Measurements from ENCODE around the gene TEDC1. TPM values are rescaled to one million over a fixed set of nuclear protein-coding genes. Genes with fewer than 3 reads are reported as not detected.

Gene TEDC1
- total and polyA plus RNA-seq, 7 donors: 0.95 to 5.2 (median 1.9) TPM

- Histone ChIP-seq H3K27me3 (ENCODE audit: insufficient read depth in 3 of 3, low read length in 2 of 3) (peaks cover 0 to 8% (median 0%) of the 10 kb centered on the region in 3 donors), H3K4me3 (peak overlapping the region; percentile 52), H3K27ac (peak overlapping the region; percentile 83), H3K36me3 (ENCODE audit: insufficient read depth in 1 of 2, low read depth in 1 of 2) (no peaks in the 10 kb centered on the region), H3K4me1 (peaks cover 38% of the 10 kb centered on the region), H3K9me3 (no peaks in the 10 kb centered on the region)
- 2 to 3% (median 2%) methylated on average over 33 to 35 of the region's 35 CpGs for WGBS, 3 donors
- DNase-seq (peak; percentile 90 to 92), ATAC-seq (peak; percentile 80 to 87 (median 82))
- intact Hi-C loops (cut with DNase I): no loop called here
- TF ChIP-seq CTCF (IDR thresholded peaks at IDR 0.05): peak; percentile 99
These were observed 9.9 kb upstream of the TEDC1 start for GRCh38 chr14:105480807-105481801.

GRCh38 chr14:105481886-105482457 lies 9.1 kb upstream of the TEDC1 start:
- no peaks in the 10 kb centered on the region for H3K9me3 ChIP-seq
- H3K36me3 ChIP-seq (ENCODE audit: insufficient read depth in 1 of 2, low read depth in 1 of 2): no peaks in the 10 kb centered on the region
- intact Hi-C loops (cut with DNase I): no loop called here
- 5 to 17% (median 6%) methylated on average over 16 to 18 of the region's 18 CpGs for WGBS, 3 donors
- peak overlapping the region; percentile 52 for H3K4me3 ChIP-seq
- peak; percentile 22 to 51 (median 39) for ATAC-seq
- H3K27ac ChIP-seq: peak overlapping the region; percentile 83
- DNase-seq: peak; percentile 93 to 95
- peaks cover 0 to 14% (median 0%) of the 10 kb centered on the region in 3 donors for H3K27me3 ChIP-seq (ENCODE audit: insufficient read depth in 3 of 3, low read length in 2 of 3)
- TF ChIP-seq CTCF (IDR thresholded peaks at IDR 0.05): no peak
- H3K4me1 ChIP-seq: peaks cover 30% of the 10 kb centered on the region

GRCh38 chr14:105482486-105483110 lies 8.4 kb upstream of the TEDC1 start:
- Histone ChIP-seq H3K27ac (peak overlapping the region; percentile 83), H3K4me1 (peaks cover 26% of the 10 kb centered on the region), H3K36me3 (ENCODE audit: insufficient read depth in 1 of 2, low read depth in 1 of 2) (no peaks in the 10 kb centered on the region), H3K4me3 (no peak overlapping the region), H3K27me3 (ENCODE audit: insufficient read depth in 3 of 3, low read length in 2 of 3) (peaks cover 0 to 20% (median 0%) of the 10 kb centered on the region in 3 donors), H3K9me3 (no peaks in the 10 kb centered on the region)
- intact Hi-C loops (cut with DNase I): no loop called here
- 64 to 72% (median 69%) methylated on average over 18 of the region's 18 CpGs for WGBS, 3 donors
- DNase-seq (no peak), ATAC-seq (no peak)
- TF ChIP-seq CTCF (IDR thresholded peaks at IDR 0.05): no peak

- TF ChIP-seq CTCF (IDR thresholded peaks at IDR 0.05): no peak
- Histone ChIP-seq H3K36me3 (ENCODE audit: insufficient read depth in 1 of 2, low read depth in 1 of 2) (no peaks in the 10 kb centered on the region), H3K9me3 (no peaks in the 10 kb centered on the region), H3K4me1 (peaks cover 26% of the 10 kb centered on the region), H3K27me3 (ENCODE audit: insufficient read depth in 3 of 3, low read length in 2 of 3) (peaks cover 0 to 22% (median 0%) of the 10 kb centered on the region in 3 donors), H3K27ac (peak overlapping the region; percentile 83), H3K4me3 (no peak overlapping the region)
- WGBS, 3 donors: 52 to 75% (median 56%) methylated on average over 17 to 18 of the region's 18 CpGs
- intact Hi-C loops (cut with DNase I): no loop called here
- no peak for ATAC-seq
- no peak for DNase-seq
These were observed 7.6 kb upstream of the TEDC1 start for GRCh38 chr14:105483300-105484068.
